Erythroblast (primary cell): ENCODE measurements around the gene BLOC1S3.

Experiments
- GATA1 ChIP-seq: IDR thresholded peaks from 2 replicates; pipeline ENCODE4 v1.6.1; 2011; ENCODE audit warnings: low read depth, mild to moderate bottlenecking, control low read depth, low read length, moderate library complexity
- POLR2A ChIP-seq: IDR thresholded peaks from 2 replicates; pipeline ENCODE4 v1.6.1; 2011; ENCODE audit warnings: mild to moderate bottlenecking, low read length

GRCh38 chr19:45151821-45152503, 26.6 kb upstream of the BLOC1S3 start:
- TF ChIP-seq POLR2A (no peak), GATA1 (no peak)
